Vagina (tissue), 2 donors: Measurements from ENCODE around the gene RABEP2.

ENCODE experiments used
- POLR2A ChIP-seq, 2 donors: fragments of 450-650 bp; IDR thresholded peaks; one replicate each; pipeline ENCODE4 v1.6.1; 2017; ENCODE audit warnings: antibody characterized with exemption in 2 of 2, mild to moderate bottlenecking in 2 of 2, moderate library complexity in 2 of 2
- POLR2AphosphoS5 ChIP-seq, 2 donors: sonication (generic); formaldehyde crosslinking; IDR thresholded peaks; one replicate each; pipeline ENCODE4 v1.9.0; 2017; ENCODE audit warnings: antibody characterized with exemption in 2 of 2, mild to moderate bottlenecking in 2 of 2, low read depth in 1 of 2; ENCODE audit not compliant: insufficient read depth in 1 of 2
- TF ChIP-seq, protein P1 (sequence below), 3 experiments: fragments of 450-650 bp in 2 of 3; fragments of 200-600 bp in 1 of 3; sonication (generic) in 1 of 3; IDR thresholded peaks; one replicate each; pipeline ENCODE4 v1.5.1; 2017 to 2019; ENCODE audit warnings: antibody characterized with exemption in 3 of 3, mild to moderate bottlenecking in 2 of 3, moderate library complexity in 2 of 3

DNA sequence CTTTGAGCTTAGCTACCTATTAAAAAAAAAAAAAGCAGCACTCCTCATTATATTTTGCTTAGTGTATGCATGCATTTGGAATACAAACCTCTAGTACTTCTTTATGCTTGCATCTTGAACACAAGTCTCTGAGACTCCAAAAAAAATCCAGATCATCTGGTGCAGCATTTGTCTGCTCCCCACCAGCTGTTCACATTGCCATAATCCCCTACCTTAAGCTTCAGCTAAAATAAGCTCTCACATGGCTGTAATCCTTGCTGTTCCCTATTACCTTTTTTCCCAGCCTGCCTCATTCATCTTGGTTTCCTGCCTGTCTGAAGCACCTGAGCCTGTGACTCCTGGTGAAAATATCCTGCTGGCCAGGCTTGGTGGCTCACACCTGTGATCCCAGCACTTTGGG is 18.2 kb upstream of the RABEP2 start:
- TF ChIP-seq POLR2AphosphoS5 (IDR thresholded peaks at IDR 0.05; ENCODE audit: insufficient read depth in 1 of 2, low read depth in 1 of 2): no peak
- TF ChIP-seq, protein P1, sequence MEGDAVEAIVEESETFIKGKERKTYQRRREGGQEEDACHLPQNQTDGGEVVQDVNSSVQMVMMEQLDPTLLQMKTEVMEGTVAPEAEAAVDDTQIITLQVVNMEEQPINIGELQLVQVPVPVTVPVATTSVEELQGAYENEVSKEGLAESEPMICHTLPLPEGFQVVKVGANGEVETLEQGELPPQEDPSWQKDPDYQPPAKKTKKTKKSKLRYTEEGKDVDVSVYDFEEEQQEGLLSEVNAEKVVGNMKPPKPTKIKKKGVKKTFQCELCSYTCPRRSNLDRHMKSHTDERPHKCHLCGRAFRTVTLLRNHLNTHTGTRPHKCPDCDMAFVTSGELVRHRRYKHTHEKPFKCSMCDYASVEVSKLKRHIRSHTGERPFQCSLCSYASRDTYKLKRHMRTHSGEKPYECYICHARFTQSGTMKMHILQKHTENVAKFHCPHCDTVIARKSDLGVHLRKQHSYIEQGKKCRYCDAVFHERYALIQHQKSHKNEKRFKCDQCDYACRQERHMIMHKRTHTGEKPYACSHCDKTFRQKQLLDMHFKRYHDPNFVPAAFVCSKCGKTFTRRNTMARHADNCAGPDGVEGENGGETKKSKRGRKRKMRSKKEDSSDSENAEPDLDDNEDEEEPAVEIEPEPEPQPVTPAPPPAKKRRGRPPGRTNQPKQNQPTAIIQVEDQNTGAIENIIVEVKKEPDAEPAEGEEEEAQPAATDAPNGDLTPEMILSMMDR (IDR thresholded peaks at IDR 0.05): no peak
- TF ChIP-seq POLR2A (IDR thresholded peaks at IDR 0.05): no peak
